Measurements from ENCODE around the gene ZBTB20. TPM values are rescaled to one million over a fixed set of nuclear protein-coding genes. Genes with fewer than 3 reads are reported as not detected.
"Not testable (repeated sequence)": the region's sequence is repeated elsewhere in the genome, so short reads cannot be mapped to it uniquely, and the experiment has no call there.

ZBTB20 gene
- total RNA-seq, 1 donor from 2014 or later, result 62.0 TPM

DNA sequence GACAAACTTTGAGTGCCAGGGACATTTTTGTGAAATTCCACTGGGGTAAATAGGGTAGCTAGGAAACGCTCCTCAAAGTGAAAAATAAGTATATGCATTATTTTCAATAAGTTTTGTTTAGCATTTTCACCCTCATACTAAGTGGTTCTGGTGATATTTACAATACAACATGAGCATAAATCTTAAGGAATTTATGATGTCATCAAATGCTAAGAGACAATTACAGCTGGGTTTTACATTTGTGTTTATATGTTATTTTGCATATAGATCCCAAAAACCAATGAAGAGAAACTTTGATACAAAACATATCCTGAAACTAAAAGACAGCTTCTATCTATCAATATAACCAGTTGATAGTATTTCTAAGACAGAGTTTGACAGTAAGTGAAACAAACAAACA, 323.1 kb downstream of the ZBTB20 start:
- no peak overlapping the region for H3K4me3 ChIP-seq
- H3K36me3 ChIP-seq, result no peaks in the 10 kb centered on the region
- H3K27me3 ChIP-seq (ENCODE audit: low read depth), result no peaks in the 10 kb centered on the region
- intact Hi-C loops (cut with micrococcal nuclease), result loop anchor here (10.0 kb wide), 1 partner anchor 439 kb away; no protein-coding TSS in a partner anchor
- H3K27ac ChIP-seq (replicated peaks), result no peak overlapping the region
- TF ChIP-seq, protein P1, sequence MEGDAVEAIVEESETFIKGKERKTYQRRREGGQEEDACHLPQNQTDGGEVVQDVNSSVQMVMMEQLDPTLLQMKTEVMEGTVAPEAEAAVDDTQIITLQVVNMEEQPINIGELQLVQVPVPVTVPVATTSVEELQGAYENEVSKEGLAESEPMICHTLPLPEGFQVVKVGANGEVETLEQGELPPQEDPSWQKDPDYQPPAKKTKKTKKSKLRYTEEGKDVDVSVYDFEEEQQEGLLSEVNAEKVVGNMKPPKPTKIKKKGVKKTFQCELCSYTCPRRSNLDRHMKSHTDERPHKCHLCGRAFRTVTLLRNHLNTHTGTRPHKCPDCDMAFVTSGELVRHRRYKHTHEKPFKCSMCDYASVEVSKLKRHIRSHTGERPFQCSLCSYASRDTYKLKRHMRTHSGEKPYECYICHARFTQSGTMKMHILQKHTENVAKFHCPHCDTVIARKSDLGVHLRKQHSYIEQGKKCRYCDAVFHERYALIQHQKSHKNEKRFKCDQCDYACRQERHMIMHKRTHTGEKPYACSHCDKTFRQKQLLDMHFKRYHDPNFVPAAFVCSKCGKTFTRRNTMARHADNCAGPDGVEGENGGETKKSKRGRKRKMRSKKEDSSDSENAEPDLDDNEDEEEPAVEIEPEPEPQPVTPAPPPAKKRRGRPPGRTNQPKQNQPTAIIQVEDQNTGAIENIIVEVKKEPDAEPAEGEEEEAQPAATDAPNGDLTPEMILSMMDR (IDR thresholded peaks at IDR 0.05; ENCODE audit: borderline replicate concordance), result no peak
- no peaks in the 10 kb centered on the region for H3K9me3 ChIP-seq (replicated peaks)
- DNase-seq, result no peak
- peaks cover 11% of the 10 kb centered on the region for H3K4me1 ChIP-seq

DNA sequence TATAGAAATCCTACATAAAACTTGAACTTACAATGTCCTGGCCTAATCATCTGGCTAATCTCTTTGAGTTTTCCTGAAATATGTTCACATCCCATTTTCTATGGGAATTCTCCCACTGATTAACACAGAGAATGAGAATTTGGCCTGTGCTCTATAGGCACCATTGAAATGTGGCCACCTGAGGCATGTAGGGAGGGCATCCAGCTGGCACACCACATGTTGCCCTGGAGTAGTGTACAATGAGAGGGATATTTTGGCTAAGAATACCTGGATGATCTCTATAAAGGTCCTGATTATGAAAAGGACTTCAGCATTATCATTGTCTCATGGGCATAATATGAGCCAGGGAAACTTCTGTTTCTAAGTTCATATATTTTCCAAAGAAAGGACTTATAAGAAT, 324.0 kb downstream of the ZBTB20 start:
- H3K27me3 ChIP-seq (ENCODE audit: low read depth), result no peaks in the 10 kb centered on the region
- no peak overlapping the region for H3K4me3 ChIP-seq
- H3K9me3 ChIP-seq (replicated peaks), result no peaks in the 10 kb centered on the region
- no peaks in the 10 kb centered on the region for H3K36me3 ChIP-seq
- H3K27ac ChIP-seq (replicated peaks), result no peak overlapping the region
- intact Hi-C loops (cut with micrococcal nuclease), result loop anchor here (10.0 kb wide), 1 partner anchor 438 kb away; no protein-coding TSS in a partner anchor
- TF ChIP-seq, protein P1 (IDR thresholded peaks at IDR 0.05; ENCODE audit: borderline replicate concordance), result no peak
- H3K4me1 ChIP-seq, result peaks cover 11% of the 10 kb centered on the region
- DNase-seq, result no peak

DNA sequence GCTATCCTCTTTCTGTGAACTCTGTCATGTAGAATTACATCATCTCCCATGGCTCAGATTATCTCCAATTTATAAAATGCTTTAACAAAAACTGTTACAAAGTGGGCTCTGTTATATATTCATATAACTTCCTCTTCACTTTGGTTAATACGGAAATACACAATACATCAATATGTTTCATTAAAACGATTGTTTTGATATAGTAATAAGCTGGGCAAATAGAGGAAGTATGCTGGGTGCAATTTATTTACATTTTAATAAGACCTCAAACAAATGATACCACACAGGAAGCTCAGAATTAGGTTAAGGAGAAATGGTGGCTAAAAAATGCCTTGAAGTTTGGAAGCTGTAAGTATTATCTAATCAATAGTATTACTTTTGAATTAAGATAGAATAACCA, 331.0 kb downstream of the ZBTB20 start:
- intact Hi-C loops (cut with micrococcal nuclease), result no loop called here
- Histone ChIP-seq H3K36me3 (peaks cover 2% of the 10 kb centered on the region), H3K4me3 (no peak overlapping the region), H3K27ac (replicated peaks) (no peak overlapping the region), H3K27me3 (ENCODE audit: low read depth) (no peaks in the 10 kb centered on the region), H3K9me3 (replicated peaks) (no peaks in the 10 kb centered on the region), H3K4me1 (no peaks in the 10 kb centered on the region)
- TF ChIP-seq, protein P1 (IDR thresholded peaks at IDR 0.05; ENCODE audit: borderline replicate concordance), result no peak
- DNase-seq, result no peak

DNA sequence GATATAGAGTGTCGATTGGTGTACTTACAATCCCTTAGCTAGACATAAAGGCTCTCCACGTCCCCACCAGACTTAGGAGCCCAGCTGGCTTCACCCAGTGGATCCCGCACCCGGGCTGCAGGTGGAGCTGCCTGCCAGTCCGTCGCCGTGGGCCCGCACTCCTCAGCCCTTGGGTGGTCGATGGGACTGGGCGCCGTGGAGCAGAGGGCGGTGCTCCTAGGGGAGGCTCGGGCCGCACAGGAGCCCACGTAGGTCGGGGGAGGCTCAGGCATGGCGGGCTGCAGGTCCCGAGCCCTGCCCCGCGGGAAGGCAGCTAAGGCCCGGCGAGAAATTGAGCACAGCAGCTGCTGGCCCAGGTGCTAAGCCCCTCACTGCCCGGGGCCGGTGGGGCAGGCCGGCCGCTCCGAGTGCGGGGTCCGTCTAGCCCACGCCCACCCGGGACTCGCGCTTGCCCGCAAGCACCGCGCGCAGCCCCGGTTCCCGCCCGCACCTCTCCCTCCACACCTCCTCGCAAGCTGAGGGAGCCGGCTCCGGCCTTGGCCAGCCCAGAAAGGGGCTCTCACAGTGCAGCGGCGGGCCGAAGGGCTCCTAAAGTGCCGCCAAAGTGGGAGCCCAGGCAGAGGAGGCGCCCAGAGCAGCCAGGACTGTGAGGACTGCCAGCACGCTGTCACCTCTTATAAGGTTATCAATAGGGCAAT, 334.4 kb downstream of the ZBTB20 start:
- intact Hi-C loops (cut with micrococcal nuclease); H3K4me1 ChIP-seq; H3K4me3 ChIP-seq; H3K36me3 ChIP-seq; DNase-seq; H3K27me3 ChIP-seq (ENCODE audit: low read depth); H3K9me3 ChIP-seq (replicated peaks); H3K27ac ChIP-seq (replicated peaks): not testable (repeated sequence)

DNA sequence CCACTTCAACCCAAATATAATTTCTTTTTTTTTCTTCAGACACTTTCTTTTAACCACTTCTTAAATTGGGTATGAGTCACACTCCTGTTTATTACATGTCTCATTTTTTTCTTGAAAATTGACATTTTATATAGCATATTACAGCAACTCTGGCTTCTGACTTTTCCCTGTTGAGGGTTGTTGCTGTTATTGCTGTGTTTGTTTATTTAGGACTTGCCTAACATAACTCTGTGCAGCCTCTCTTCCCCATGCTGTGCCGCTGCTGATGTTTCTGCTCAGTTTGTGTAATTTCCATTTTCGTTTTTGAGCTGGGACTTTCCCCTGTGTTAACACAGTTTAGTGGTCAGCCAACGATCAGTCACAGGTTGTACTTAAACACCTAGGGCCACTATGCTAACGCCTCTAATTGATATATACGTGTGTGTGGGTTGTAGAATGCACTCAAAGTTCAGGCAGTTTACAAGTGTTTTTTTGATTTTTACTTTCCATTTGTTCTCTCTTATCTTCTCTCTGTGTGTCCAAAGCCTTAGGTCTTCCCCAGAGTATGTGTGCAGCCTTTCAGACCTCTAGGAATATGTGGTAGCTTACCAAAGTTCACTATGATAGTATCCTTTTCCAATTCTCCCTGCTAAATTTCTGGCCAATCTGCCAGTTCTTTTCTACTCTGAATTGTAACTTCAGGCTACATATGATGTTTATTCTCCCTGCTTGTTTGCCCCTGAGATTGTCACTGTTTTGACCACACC, 337.2 kb downstream of the ZBTB20 start:
- Histone ChIP-seq H3K9me3 (replicated peaks) (peaks cover 9% of the 10 kb centered on the region), H3K27ac (replicated peaks) (no peak overlapping the region), H3K27me3 (ENCODE audit: low read depth) (no peaks in the 10 kb centered on the region), H3K36me3 (peaks cover 2% of the 10 kb centered on the region), H3K4me3 (no peak overlapping the region), H3K4me1 (no peaks in the 10 kb centered on the region)
- TF ChIP-seq, protein P1 (IDR thresholded peaks at IDR 0.05; ENCODE audit: borderline replicate concordance), result no peak
- intact Hi-C loops (cut with micrococcal nuclease), result no loop called here
- no peak for DNase-seq

DNA sequence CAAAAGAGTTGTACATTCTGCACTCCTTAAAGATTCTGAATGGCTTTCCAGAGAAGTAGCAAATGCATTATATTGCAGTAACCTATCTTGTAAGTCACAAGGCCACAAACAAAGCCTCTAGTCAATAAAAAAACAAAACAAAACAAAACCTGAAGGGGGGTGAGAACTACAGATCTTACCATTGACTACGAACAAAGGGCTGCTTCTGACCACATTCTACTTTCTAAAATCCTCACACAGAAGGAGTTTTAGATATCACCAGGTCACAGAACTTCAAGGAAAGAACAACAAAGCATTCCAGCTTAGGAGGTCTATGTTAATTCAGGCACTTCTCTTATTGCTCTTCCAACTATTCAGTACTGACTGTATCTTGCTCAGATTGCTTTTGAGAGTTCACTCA, 343.0 kb downstream of the ZBTB20 start:
- intact Hi-C loops (cut with micrococcal nuclease), result no loop called here
- Histone ChIP-seq H3K27me3 (ENCODE audit: low read depth) (no peaks in the 10 kb centered on the region), H3K4me1 (no peaks in the 10 kb centered on the region), H3K27ac (replicated peaks) (no peak overlapping the region), H3K4me3 (no peak overlapping the region), H3K36me3 (no peaks in the 10 kb centered on the region), H3K9me3 (replicated peaks) (peaks cover 9% of the 10 kb centered on the region)
- no peak for DNase-seq
- TF ChIP-seq, protein P1 (IDR thresholded peaks at IDR 0.05; ENCODE audit: borderline replicate concordance), result no peak
